Measurements from ENCODE around the gene PDZD2. TPM values are rescaled to one million over a fixed set of nuclear protein-coding genes. Genes with fewer than 3 reads are reported as not detected.

The PDZD2 gene
- total RNA-seq, 2 experiments from 2014 or later, result 1.3 to 1.8 TPM

GRCh38 chr5:31860726-31861433, 221.9 kb downstream of the PDZD2 start:
- H3K36me3 ChIP-seq (ENCODE audit: insufficient read depth, low read length), result no peaks in the 10 kb centered on the region
- H3K36me3 Mint-ChIP-seq (ENCODE audit: low read depth), result peaks cover 26% of the 10 kb centered on the region
- TF ChIP-seq CTCF (IDR thresholded peaks at IDR 0.05), result no peak
- H3K27ac Mint-ChIP-seq, result peak overlapping the region; percentile 72
- ChIA-PET CTCF (no interaction called here), POLR2A (interaction anchor here (0.5 kb wide), 1 partner anchor 283 kb away, joined by 3 read pairs; no protein-coding TSS in a partner anchor)
- H3K4me3 ChIP-seq (ENCODE audit: low read length), result no peak overlapping the region
- intact Hi-C loops (cut with DNase I, micrococcal nuclease), result no loop called here
- H3K4me3 Mint-ChIP-seq, result peak overlapping the region; percentile 62
- peaks cover 43% of the 10 kb centered on the region for H3K4me1 Mint-ChIP-seq (ENCODE audit: low read depth)
- peaks cover 6% of the 10 kb centered on the region for H3K27me3 Mint-ChIP-seq
- peaks cover 16 to 17% of the 10 kb centered on the region in 2 experiments for H3K9me3 ChIP-seq (ENCODE audit: control insufficient read depth in 1 of 2, insufficient read depth in 1 of 2, low read length in 2 of 2)
- ATAC-seq (ENCODE audit: poor library complexity) (peak; percentile 60), DNase-seq (peak in 1 of 14 experiments; percentile 43)
- H3K4me1 ChIP-seq (ENCODE audit: insufficient read depth, low read length), result peaks cover 6% of the 10 kb centered on the region
- peaks cover 5% of the 10 kb centered on the region for H3K9me3 Mint-ChIP-seq
- no peak overlapping the region for H3K27ac ChIP-seq (ENCODE audit: low read depth in 1 of 2, low read length in 2 of 2)
- H3K27me3 ChIP-seq (ENCODE audit: control insufficient read depth in 1 of 2, insufficient read depth in 2 of 2, low read length in 2 of 2), result peaks cover 0 to 7% of the 10 kb centered on the region in 2 experiments

- ATAC-seq (ENCODE audit: poor library complexity) (no peak), DNase-seq (no peak)
- Histone ChIP-seq H3K4me3 (ENCODE audit: low read length) (no peak overlapping the region), H3K27me3 (ENCODE audit: control insufficient read depth in 1 of 2, insufficient read depth in 2 of 2, low read length in 2 of 2) (no peaks in the 10 kb centered on the region), H3K36me3 (ENCODE audit: insufficient read depth, low read length) (no peaks in the 10 kb centered on the region), H3K4me1 (ENCODE audit: insufficient read depth, low read length) (peaks cover 6% of the 10 kb centered on the region), H3K9me3 (ENCODE audit: control insufficient read depth in 1 of 2, insufficient read depth in 1 of 2, low read length in 2 of 2) (peaks cover 16 to 17% of the 10 kb centered on the region in 2 experiments), H3K27ac (ENCODE audit: low read depth in 1 of 2, low read length in 2 of 2) (no peak overlapping the region)
- POLR2A ChIA-PET, result interaction anchor here (0.5 kb wide), 1 partner anchor 282 kb away, joined by 3 read pairs; no protein-coding TSS in a partner anchor
- no peak for TF ChIP-seq CTCF (IDR thresholded peaks at IDR 0.05)
- peaks cover 46% of the 10 kb centered on the region for H3K4me1 Mint-ChIP-seq (ENCODE audit: low read depth)
- intact Hi-C loops (cut with DNase I, micrococcal nuclease), result no loop called here
- peaks cover 5% of the 10 kb centered on the region for H3K9me3 Mint-ChIP-seq
- H3K4me3 Mint-ChIP-seq, result peak overlapping the region; percentile 62
- peaks cover 6% of the 10 kb centered on the region for H3K27me3 Mint-ChIP-seq
- peak overlapping the region; percentile 72 for H3K27ac Mint-ChIP-seq
- CTCF ChIA-PET, result no interaction called here
- H3K36me3 Mint-ChIP-seq (ENCODE audit: low read depth), result peaks cover 26% of the 10 kb centered on the region
Observed at GRCh38 chr5:31861601-31862000, 222.7 kb downstream of the PDZD2 start.

GRCh38 chr5:31863991-31864411, 225.1 kb downstream of the PDZD2 start:
- peaks cover 3% of the 10 kb centered on the region for H3K9me3 Mint-ChIP-seq
- peaks cover 6 to 12% of the 10 kb centered on the region in 2 experiments for H3K9me3 ChIP-seq (ENCODE audit: control insufficient read depth in 1 of 2, insufficient read depth in 1 of 2, low read length in 2 of 2)
- peaks cover 20% of the 10 kb centered on the region for H3K36me3 Mint-ChIP-seq (ENCODE audit: low read depth)
- no peaks in the 10 kb centered on the region for H3K27me3 ChIP-seq (ENCODE audit: control insufficient read depth in 1 of 2, insufficient read depth in 2 of 2, low read length in 2 of 2)
- H3K4me3 ChIP-seq (ENCODE audit: low read length), result no peak overlapping the region
- DNase-seq, result no peak
- peak overlapping the region; percentile 66 for H3K27ac Mint-ChIP-seq
- ATAC-seq (ENCODE audit: poor library complexity), result no peak
- no peak overlapping the region for H3K27ac ChIP-seq (ENCODE audit: low read depth in 1 of 2, low read length in 2 of 2)
- TF ChIP-seq CTCF (IDR thresholded peaks at IDR 0.05), result no peak
- ChIA-PET CTCF (no interaction called here), POLR2A (interaction anchor here (2.1 kb wide), 1 partner anchor 9 kb away, joined by 4 read pairs; no protein-coding TSS in a partner anchor)
- intact Hi-C loops (cut with DNase I, micrococcal nuclease), result no loop called here
- peaks cover 67% of the 10 kb centered on the region for H3K4me1 Mint-ChIP-seq (ENCODE audit: low read depth)
- no peaks in the 10 kb centered on the region for H3K27me3 Mint-ChIP-seq
- H3K36me3 ChIP-seq (ENCODE audit: insufficient read depth, low read length), result no peaks in the 10 kb centered on the region
- H3K4me3 Mint-ChIP-seq, result peak overlapping the region; percentile 22
- H3K4me1 ChIP-seq (ENCODE audit: insufficient read depth, low read length), result peaks cover 16% of the 10 kb centered on the region
